GM19324 (cell line): ENCODE data around the gene PRKCE.

Source experiments
- ATAC-seq: cut with Tn5 transposase; IDR thresholded peaks from one replicate; pipeline ENCODE4 v1.9.1; 2021; ENCODE audit warnings: mild to moderate bottlenecking, moderate library complexity; ENCODE audit not compliant: unreplicated experiment, low FRiP score

Gene PRKCE

GRCh38 chr2:45747363-45747762, 95.9 kb downstream of the PRKCE start:
- no peak for ATAC-seq

- ATAC-seq = no peak
Measured at GRCh38 chr2:45748239-45748638, 96.8 kb downstream of the PRKCE start.

GRCh38 chr2:45750001-45750400, 98.5 kb downstream of the PRKCE start:
- no peak for ATAC-seq

- ATAC-seq = no peak
Measured at GRCh38 chr2:45750484-45750883, 99.0 kb downstream of the PRKCE start.

- no peak for ATAC-seq
Measured at GRCh38 chr2:45753381-45753780, 101.9 kb downstream of the PRKCE start.

GRCh38 chr2:45754131-45755010, 102.9 kb downstream of the PRKCE start:
- ATAC-seq = no peak

- no peak for ATAC-seq
Measured at GRCh38 chr2:45755585-45756335, 104.3 kb downstream of the PRKCE start.

- ATAC-seq = no peak
Measured at GRCh38 chr2:45758018-45758417, 106.5 kb downstream of the PRKCE start.

GRCh38 chr2:45759310-45759851, 107.9 kb downstream of the PRKCE start:
- ATAC-seq = no peak

GRCh38 chr2:45761635-45762034, 110.2 kb downstream of the PRKCE start:
- ATAC-seq = no peak

GRCh38 chr2:45763255-45763654, 111.8 kb downstream of the PRKCE start:
- no peak for ATAC-seq

GRCh38 chr2:45763797-45764196, 112.3 kb downstream of the PRKCE start:
- ATAC-seq = no peak

- no peak for ATAC-seq
Measured at GRCh38 chr2:45765007-45765727, 113.7 kb downstream of the PRKCE start.

GRCh38 chr2:45765728-45766254, 114.3 kb downstream of the PRKCE start:
- ATAC-seq = no peak

- ATAC-seq = no peak
Measured at GRCh38 chr2:45768208-45768607, 116.7 kb downstream of the PRKCE start.

GRCh38 chr2:45769056-45769455, 117.6 kb downstream of the PRKCE start:
- ATAC-seq = no peak

GRCh38 chr2:45769854-45770576, 118.5 kb downstream of the PRKCE start:
- no peak for ATAC-seq

- no peak for ATAC-seq
Measured at GRCh38 chr2:45770811-45771210, 119.3 kb downstream of the PRKCE start.

GRCh38 chr2:45771261-45771660, 119.8 kb downstream of the PRKCE start:
- no peak for ATAC-seq

GRCh38 chr2:45772038-45772437, 120.6 kb downstream of the PRKCE start:
- no peak for ATAC-seq
